GM12892 (cell line): ENCODE results near the gene KANSL3.

Experiments used
- POLR2A ChIP-seq: IDR thresholded peaks from 2 replicates; pipeline ENCODE4 v1.6.1; 2011; ENCODE audit warnings: low read depth, low read length, control low read depth
- POLR2AphosphoS5 ChIP-seq: IDR thresholded peaks from 2 replicates; pipeline ENCODE4 v1.6.1; 2011; ENCODE audit warnings: low read depth, low read length, control low read depth
- TAF1 ChIP-seq: IDR thresholded peaks from 2 replicates; pipeline ENCODE4 v1.6.1; 2011; ENCODE audit warnings: low read depth, mild to moderate bottlenecking, control low read depth, low read length, borderline replicate concordance

- no peak for TF ChIP-seq POLR2A
- no peak for TF ChIP-seq TAF1
- TF ChIP-seq POLR2AphosphoS5: no peak
These were observed 49.2 kb upstream of the KANSL3 start for GRCh38 chr2:96687266-96687665.
